Karpas-422 (cell line): Measurements from ENCODE around the gene POPDC2. TPM values are rescaled to one million over a fixed set of nuclear protein-coding genes. Genes with fewer than 3 reads are reported as not detected.
"Not testable (repeated sequence)": the region's sequence is repeated elsewhere in the genome, so short reads cannot be mapped to it uniquely, and the experiment has no call there.

Source experiments
- DNase-seq: peaks from one replicate; pipeline ENCODE4 v3.0.0-alpha.2; 2015
- H2AFZ ChIP-seq: fragments of 200-600 bp; sonication (generic); 2 replicates; pipeline ENCODE4 v1.6.1; 2014; ENCODE audit warnings: antibody characterized with exemption, low read length, mixed read lengths
- H3K27ac ChIP-seq: fragments of 200-600 bp; sonication (generic); 2 replicates; pipeline ENCODE4 v1.5.1; 2014; ENCODE audit warnings: mild to moderate bottlenecking, low read length, moderate library complexity
- H3K27me3 ChIP-seq: fragments of 200-600 bp; sonication (generic); 2 replicates; pipeline ENCODE4 v1.6.1; 2014; ENCODE audit warnings: low read length, mixed read lengths
- H3K36me3 ChIP-seq: fragments of 200-600 bp; sonication (generic); 2 replicates; pipeline ENCODE4 v1.6.1; 2014; ENCODE audit warnings: low read length, mixed read lengths; ENCODE audit not compliant: insufficient read depth
- H3K4me1 ChIP-seq: fragments of 200-600 bp; sonication (generic); 2 replicates; pipeline ENCODE4 v1.6.1; 2014; ENCODE audit warnings: mild to moderate bottlenecking, low read length, mixed read lengths
- H3K4me2 ChIP-seq: fragments of 200-600 bp; sonication (generic); 2 replicates; pipeline ENCODE4 v1.6.1; 2014; ENCODE audit warnings: low read length, low read depth, mild to moderate bottlenecking; ENCODE audit not compliant: poor library complexity, severe bottlenecking
- H3K4me3 ChIP-seq: fragments of 200-600 bp; sonication (generic); 2 replicates; pipeline ENCODE4 v1.5.1; 2014; ENCODE audit warnings: mild to moderate bottlenecking, antibody characterized with exemption, low read length, mixed read lengths
- H3K79me2 ChIP-seq: fragments of 200-600 bp; sonication (generic); 2 replicates; pipeline ENCODE4 v1.6.1; 2014; ENCODE audit warnings: mild to moderate bottlenecking, low read length, mixed read lengths
- H3K9ac ChIP-seq: fragments of 200-600 bp; sonication (generic); 2 replicates; pipeline ENCODE4 v1.6.0; 2014; ENCODE audit warnings: low read length
- H3K9me2 ChIP-seq: fragments of 200-600 bp; sonication (generic), shearing (Covaris generic); replicated peaks from 2 replicates; pipeline ENCODE4 v1.6.0; 2014; ENCODE audit warnings: mild to moderate bottlenecking, low read length, moderate library complexity; ENCODE audit not compliant: insufficient read depth
- H3K9me3 ChIP-seq: fragments of 300-700, 200-600 bp; sonication (generic); 2 replicates; pipeline ENCODE4 v1.6.1; 2014; ENCODE audit warnings: low read length, mixed read lengths
- H4K20me1 ChIP-seq: fragments of 200-600 bp; sonication (generic); 2 replicates; pipeline ENCODE4 v1.6.1; 2014; ENCODE audit warnings: mild to moderate bottlenecking, antibody characterized with exemption, low read length, low read depth; ENCODE audit not compliant: insufficient read depth
- total RNA-seq: library from RNA; depleted of rRNA; stranded (reverse); fragments of >200 nt; shearing (Covaris generic); gene quantifications from 2 replicates; pipeline ENCODE4 v1.2.3, GENCODE V29; 2014; ENCODE audit warnings: low replicate concordance; rRNA removed

The POPDC2 gene
- total RNA-seq, 1 experiment from 2014 or later: 1.0 TPM

- DNase-seq: no peak
- Histone ChIP-seq H3K36me3 (no peaks in the 10 kb centered on the region), H3K4me2 (no peak overlapping the region), H3K4me3 (no peak overlapping the region), H3K9me3 (no peaks in the 10 kb centered on the region), H2AFZ (no peak overlapping the region), H3K9ac (no peak overlapping the region), H3K4me1 (no peaks in the 10 kb centered on the region), H4K20me1 (no peaks in the 10 kb centered on the region), H3K9me2 (no peaks in the 10 kb centered on the region), H3K79me2 (no peaks in the 10 kb centered on the region), H3K27ac (no peak overlapping the region), H3K27me3 (no peaks in the 10 kb centered on the region)
Observed at GRCh38 chr3:119596398-119596797, 64.0 kb downstream of the POPDC2 start.

DNA sequence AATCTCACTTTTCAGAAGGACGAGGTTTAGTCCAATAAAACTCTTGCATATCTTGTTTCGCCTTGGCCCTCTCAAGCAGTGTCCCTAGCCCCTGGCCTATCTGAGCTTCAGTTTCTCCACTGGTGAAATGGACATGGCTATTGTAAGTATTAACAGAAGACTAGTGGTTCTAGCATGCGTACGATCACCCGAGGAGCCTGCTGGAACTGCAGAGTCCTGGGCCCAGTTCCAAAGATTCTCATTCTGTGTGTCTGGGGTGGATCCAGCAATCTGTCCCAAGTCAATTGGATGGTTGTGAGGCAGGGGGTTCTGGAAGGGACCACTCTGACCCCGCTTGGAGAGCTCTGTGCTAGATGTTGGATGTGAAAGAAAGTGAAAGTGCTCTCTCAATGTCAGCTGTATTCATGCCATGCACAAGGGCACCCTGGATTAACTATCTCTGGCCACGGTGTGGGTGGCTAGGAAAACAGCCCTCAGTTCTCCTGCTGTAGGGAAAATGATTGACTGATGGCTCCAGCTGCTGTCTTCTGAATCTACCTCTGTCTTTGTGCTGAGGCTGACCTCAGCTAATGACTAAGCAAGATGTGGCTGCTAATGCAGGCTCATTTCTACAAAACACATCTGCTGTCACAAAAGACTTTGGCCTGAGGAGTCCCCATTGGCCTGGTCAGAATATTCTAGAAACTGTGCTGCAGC lies 64.6 kb downstream of the POPDC2 start:
- DNase-seq: no peak
- Histone ChIP-seq H3K4me1 (no peaks in the 10 kb centered on the region), H3K36me3 (no peaks in the 10 kb centered on the region), H3K9ac (no peak overlapping the region), H3K4me3 (no peak overlapping the region), H2AFZ (no peak overlapping the region), H3K27ac (no peak overlapping the region), H3K27me3 (no peaks in the 10 kb centered on the region), H4K20me1 (no peaks in the 10 kb centered on the region), H3K79me2 (no peaks in the 10 kb centered on the region), H3K9me2 (no peaks in the 10 kb centered on the region), H3K4me2 (no peak overlapping the region), H3K9me3 (no peaks in the 10 kb centered on the region)

DNA sequence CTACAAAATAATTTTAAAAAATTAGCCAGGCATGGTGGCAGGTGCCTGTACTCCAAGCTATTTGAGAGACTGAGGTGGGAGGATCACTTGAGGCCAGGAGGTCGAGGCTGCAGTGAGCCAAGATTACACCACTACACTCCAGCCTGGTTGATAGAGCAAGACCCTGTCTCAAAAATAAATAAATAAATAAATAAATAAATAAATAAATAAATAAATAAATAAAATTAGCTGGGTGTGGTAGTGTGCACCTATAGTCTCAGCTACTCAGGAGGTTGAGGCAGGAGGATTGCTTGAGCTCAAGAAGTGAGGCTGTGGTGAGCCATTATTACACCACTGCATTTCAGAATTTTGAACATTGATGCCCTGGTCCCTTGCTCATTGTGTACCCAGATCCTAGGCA lies 65.5 kb downstream of the POPDC2 start:
- not testable (repeated sequence) for H4K20me1 ChIP-seq, H3K9ac ChIP-seq, H3K36me3 ChIP-seq, H3K27ac ChIP-seq, H2AFZ ChIP-seq, H3K9me3 ChIP-seq, H3K9me2 ChIP-seq, H3K4me3 ChIP-seq, H3K27me3 ChIP-seq, H3K4me2 ChIP-seq, H3K4me1 ChIP-seq, DNase-seq, H3K79me2 ChIP-seq

DNA sequence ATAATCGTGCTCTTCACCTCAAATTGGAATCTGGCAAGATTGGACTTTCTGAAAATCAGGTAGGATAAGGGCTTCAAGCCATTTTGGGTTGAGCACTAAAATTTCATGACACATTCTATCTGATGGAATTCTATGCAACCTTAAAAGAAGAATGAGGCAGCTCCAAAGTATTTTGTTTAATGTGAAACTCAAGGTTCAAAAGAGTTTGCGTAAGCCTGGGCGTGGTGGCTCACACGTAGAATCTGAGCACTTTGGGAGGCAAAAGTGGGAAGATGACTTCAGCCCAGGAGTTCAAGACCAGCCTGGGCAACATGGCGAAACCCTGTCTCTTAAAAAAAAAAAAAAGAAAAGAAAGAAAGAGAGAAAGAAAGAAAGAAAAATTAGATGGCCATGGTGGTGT lies 66.3 kb downstream of the POPDC2 start:
- H2AFZ ChIP-seq: no peak overlapping the region
- no peaks in the 10 kb centered on the region for H4K20me1 ChIP-seq
- H3K36me3 ChIP-seq: no peaks in the 10 kb centered on the region
- no peak overlapping the region for H3K27ac ChIP-seq
- H3K9me2 ChIP-seq: no peaks in the 10 kb centered on the region
- no peak overlapping the region for H3K4me2 ChIP-seq
- H3K79me2 ChIP-seq: no peaks in the 10 kb centered on the region
- H3K9ac ChIP-seq: no peak overlapping the region
- H3K4me1 ChIP-seq: no peaks in the 10 kb centered on the region
- no peak for DNase-seq
- H3K9me3 ChIP-seq: no peaks in the 10 kb centered on the region
- no peaks in the 10 kb centered on the region for H3K27me3 ChIP-seq
- H3K4me3 ChIP-seq: no peak overlapping the region

GRCh38 chr3:119592861-119593260 lies 67.5 kb downstream of the POPDC2 start:
- no peaks in the 10 kb centered on the region for H3K79me2 ChIP-seq
- no peak overlapping the region for H3K4me3 ChIP-seq
- H3K27me3 ChIP-seq: no peaks in the 10 kb centered on the region
- no peaks in the 10 kb centered on the region for H3K9me2 ChIP-seq
- H2AFZ ChIP-seq: no peak overlapping the region
- no peaks in the 10 kb centered on the region for H3K36me3 ChIP-seq
- no peaks in the 10 kb centered on the region for H3K9me3 ChIP-seq
- no peaks in the 10 kb centered on the region for H3K4me1 ChIP-seq
- no peak overlapping the region for H3K9ac ChIP-seq
- no peak overlapping the region for H3K4me2 ChIP-seq
- no peak overlapping the region for H3K27ac ChIP-seq
- no peak for DNase-seq
- H4K20me1 ChIP-seq: no peaks in the 10 kb centered on the region

Other genes with a start within 250 kb of the POPDC2 start
- 28.4 and 37.4 TPM in 2 replicates for gene TMEM39A, start 197.0 kb downstream of the POPDC2 start, total RNA-seq
- gene POGLUT1, start 191.6 kb downstream of the POPDC2 start, total RNA-seq: 22.8 and 24.7 TPM in 2 replicates
- gene TIMMDC1, start 162.0 kb downstream of the POPDC2 start, total RNA-seq: 94.1 and 105 TPM in 2 replicates
- not detected in 2 replicates for gene CD80, start 101.0 kb downstream of the POPDC2 start, total RNA-seq
- 2.9 and 3.0 TPM in 2 replicates for gene ADPRH, start 81.1 kb downstream of the POPDC2 start, total RNA-seq
- not detected in 2 replicates for gene PLA1A, start 62.7 kb downstream of the POPDC2 start, total RNA-seq
- gene COX17, start 16.8 kb upstream of the POPDC2 start, total RNA-seq: 54.3 and 108 TPM in 2 replicates
- gene CFAP91, start 42.4 kb upstream of the POPDC2 start, total RNA-seq: not detected in 2 replicates
- 2.7 and 3.8 TPM in 2 replicates for gene NR1I2, start 121.5 kb upstream of the POPDC2 start, total RNA-seq